ENCODE measurements around the gene PPRC1. TPM values are rescaled to one million over a fixed set of nuclear protein-coding genes. Genes with fewer than 3 reads are reported as not detected.
A peak's percentile ranks its signal among the peaks of the same experiment; 100 is the strongest.

The PPRC1 gene
- total and polyA plus RNA-seq, 2 donors (not counting 1 experiment from before 2014, with no cell fraction given) = 23.3 to 36.3 TPM

DNA sequence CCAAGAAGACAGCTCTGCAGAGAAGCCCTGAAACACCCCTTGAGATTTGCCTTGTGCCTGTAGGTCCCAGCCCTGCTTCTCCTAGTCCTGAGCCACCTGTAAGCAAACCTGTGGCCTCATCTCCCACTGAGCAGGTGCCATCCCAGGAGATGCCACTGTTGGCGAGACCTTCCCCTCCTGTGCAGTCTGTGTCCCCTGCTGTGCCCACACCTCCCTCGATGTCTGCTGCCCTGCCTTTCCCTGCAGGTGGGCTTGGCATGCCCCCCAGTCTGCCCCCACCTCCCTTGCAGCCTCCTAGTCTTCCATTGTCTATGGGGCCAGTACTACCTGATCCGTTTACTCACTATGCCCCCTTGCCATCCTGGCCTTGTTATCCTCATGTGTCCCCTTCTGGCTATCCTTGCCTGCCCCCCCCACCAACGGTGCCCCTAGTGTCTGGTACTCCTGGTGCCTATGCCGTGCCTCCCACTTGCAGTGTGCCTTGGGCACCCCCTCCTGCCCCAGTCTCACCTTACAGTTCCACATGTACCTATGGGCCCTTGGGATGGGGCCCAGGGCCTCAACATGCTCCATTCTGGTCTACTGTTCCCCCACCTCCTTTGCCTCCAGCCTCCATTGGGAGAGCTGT, 8.2 kb downstream of the PPRC1 start:
- DNase-seq (no peak), ATAC-seq (ENCODE audit: low read depth) (no peak)
- Histone ChIP-seq H3K27me3 (replicated peaks in 1 of 4; ENCODE audit: control extremely low read depth in 1 of 4, control insufficient read depth in 3 of 4, insufficient read depth in 4 of 4, low read length in 3 of 4) (no peaks in the 10 kb centered on the region), H3K27ac (ENCODE audit: low read length in 2 of 2) (no peak overlapping the region), H4K20me1 (ENCODE audit: control insufficient read depth, insufficient read depth, low read length, poor library complexity, severe bottlenecking) (peaks cover 49% of the 10 kb centered on the region), H3K36me3 (replicated peaks in 1 of 2; ENCODE audit: control extremely low read depth in 1 of 2, control insufficient read depth in 1 of 2, extremely low read depth in 1 of 2, insufficient read depth in 2 of 2, low read length in 1 of 2) (peaks cover 0 to 59% of the 10 kb centered on the region in 2 experiments), H3K79me2 (ENCODE audit: control insufficient read depth, insufficient read depth, low read length) (peaks cover 55% of the 10 kb centered on the region), H3K4me2 (replicated peaks; ENCODE audit: low read depth, low read length, poor library complexity, severe bottlenecking) (no peak overlapping the region), H3K9me3 (ENCODE audit: control extremely low read depth in 1 of 3, control insufficient read depth in 2 of 3, insufficient read depth in 1 of 3, low read length in 2 of 3) (no peaks in the 10 kb centered on the region), H3K4me3 (ENCODE audit: control extremely low read depth in 1 of 5, extremely low read depth in 1 of 5, insufficient read depth in 1 of 5, low read depth in 2 of 5, low read length in 4 of 5) (no peak overlapping the region), H3K4me1 (ENCODE audit: control insufficient read depth in 2 of 2, insufficient read depth in 2 of 2, low read length in 2 of 2) (peaks cover 0 to under 1% of the 10 kb centered on the region in 2 donors), H3K9ac (ENCODE audit: low read length) (no peak overlapping the region), H2AFZ (ENCODE audit: insufficient read depth, low read depth, low read length, poor library complexity, severe bottlenecking) (no peak overlapping the region)
- ChIA-PET CTCF (no interaction called here), POLR2A (no interaction called here)
- Mint-ChIP-seq H3K4me1 (peaks cover 7% of the 10 kb centered on the region), H3K27me3 (no peaks in the 10 kb centered on the region), H3K9me3 (ENCODE audit: insufficient read depth) (no peaks in the 10 kb centered on the region), H3K4me3 (no peak overlapping the region), H3K27ac (peak overlapping the region; percentile 20)
- TF ChIP-seq EZH2 (IDR thresholded peaks at IDR 0.05; ENCODE audit: borderline replicate concordance, insufficient read depth, low read depth, low read length, poor library complexity, severe bottlenecking) = no peak
- TF ChIP-seq, protein P1, sequence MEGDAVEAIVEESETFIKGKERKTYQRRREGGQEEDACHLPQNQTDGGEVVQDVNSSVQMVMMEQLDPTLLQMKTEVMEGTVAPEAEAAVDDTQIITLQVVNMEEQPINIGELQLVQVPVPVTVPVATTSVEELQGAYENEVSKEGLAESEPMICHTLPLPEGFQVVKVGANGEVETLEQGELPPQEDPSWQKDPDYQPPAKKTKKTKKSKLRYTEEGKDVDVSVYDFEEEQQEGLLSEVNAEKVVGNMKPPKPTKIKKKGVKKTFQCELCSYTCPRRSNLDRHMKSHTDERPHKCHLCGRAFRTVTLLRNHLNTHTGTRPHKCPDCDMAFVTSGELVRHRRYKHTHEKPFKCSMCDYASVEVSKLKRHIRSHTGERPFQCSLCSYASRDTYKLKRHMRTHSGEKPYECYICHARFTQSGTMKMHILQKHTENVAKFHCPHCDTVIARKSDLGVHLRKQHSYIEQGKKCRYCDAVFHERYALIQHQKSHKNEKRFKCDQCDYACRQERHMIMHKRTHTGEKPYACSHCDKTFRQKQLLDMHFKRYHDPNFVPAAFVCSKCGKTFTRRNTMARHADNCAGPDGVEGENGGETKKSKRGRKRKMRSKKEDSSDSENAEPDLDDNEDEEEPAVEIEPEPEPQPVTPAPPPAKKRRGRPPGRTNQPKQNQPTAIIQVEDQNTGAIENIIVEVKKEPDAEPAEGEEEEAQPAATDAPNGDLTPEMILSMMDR (IDR thresholded peaks at IDR 0.05) = no peak
- intact Hi-C loops (cut with micrococcal nuclease) = no loop called here
- 96% methylated on average over 5 of the region's 5 CpGs for WGBS (ENCODE audit: insufficient coverage)

DNA sequence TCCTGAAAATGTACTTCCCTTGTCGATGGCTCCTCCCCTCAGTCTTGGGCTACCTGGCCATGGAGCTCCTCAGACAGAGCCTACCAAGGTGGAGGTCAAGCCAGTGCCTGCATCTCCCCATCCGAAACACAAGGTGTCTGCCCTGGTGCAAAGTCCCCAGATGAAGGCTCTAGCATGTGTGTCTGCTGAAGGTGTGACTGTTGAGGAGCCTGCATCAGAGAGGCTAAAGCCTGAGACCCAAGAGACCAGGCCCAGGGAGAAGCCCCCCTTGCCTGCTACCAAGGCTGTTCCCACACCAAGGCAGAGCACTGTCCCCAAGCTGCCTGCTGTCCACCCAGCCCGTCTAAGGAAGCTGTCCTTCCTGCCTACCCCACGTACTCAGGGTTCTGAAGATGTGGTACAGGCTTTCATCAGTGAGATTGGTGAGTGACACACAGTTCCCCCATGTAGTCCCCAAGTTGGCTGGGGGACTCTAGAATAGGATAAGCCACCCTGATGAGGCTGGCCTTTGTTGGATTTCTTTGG, 8.8 kb downstream of the PPRC1 start:
- POLR2A ChIA-PET = no interaction called here
- WGBS (ENCODE audit: insufficient coverage) = 89% methylated on average over 3 of the region's 4 CpGs
- H3K27ac Mint-ChIP-seq = no peak overlapping the region

More for the DNA sequence above, 8.8 kb downstream of the PPRC1 start:
- H3K4me1 Mint-ChIP-seq = peaks cover 4% of the 10 kb centered on the region
- ATAC-seq (ENCODE audit: low read depth) (no peak), DNase-seq (no peak)
- no peaks in the 10 kb centered on the region for H3K27me3 ChIP-seq (replicated peaks in 1 of 4; ENCODE audit: control extremely low read depth in 1 of 4, control insufficient read depth in 3 of 4, insufficient read depth in 4 of 4, low read length in 3 of 4)
- no peaks in the 10 kb centered on the region for H3K9me3 Mint-ChIP-seq (ENCODE audit: insufficient read depth)
- H3K9ac ChIP-seq (ENCODE audit: low read length) = no peak overlapping the region
- peaks cover 0 to 61% of the 10 kb centered on the region in 2 experiments for H3K36me3 ChIP-seq (replicated peaks in 1 of 2; ENCODE audit: control extremely low read depth in 1 of 2, control insufficient read depth in 1 of 2, extremely low read depth in 1 of 2, insufficient read depth in 2 of 2, low read length in 1 of 2)
- H3K27me3 Mint-ChIP-seq = no peaks in the 10 kb centered on the region
- peaks cover 44% of the 10 kb centered on the region for H4K20me1 ChIP-seq (ENCODE audit: control insufficient read depth, insufficient read depth, low read length, poor library complexity, severe bottlenecking)
- intact Hi-C loops (cut with micrococcal nuclease) = no loop called here
- H3K4me2 ChIP-seq (replicated peaks; ENCODE audit: low read depth, low read length, poor library complexity, severe bottlenecking) = no peak overlapping the region
- no peaks in the 10 kb centered on the region for H3K4me1 ChIP-seq (ENCODE audit: control insufficient read depth in 2 of 2, insufficient read depth in 2 of 2, low read length in 2 of 2)
- H3K79me2 ChIP-seq (ENCODE audit: control insufficient read depth, insufficient read depth, low read length) = peaks cover 50% of the 10 kb centered on the region
- H2AFZ ChIP-seq (ENCODE audit: insufficient read depth, low read depth, low read length, poor library complexity, severe bottlenecking) = no peak overlapping the region
- no peak overlapping the region for H3K4me3 Mint-ChIP-seq
- no peaks in the 10 kb centered on the region for H3K9me3 ChIP-seq (ENCODE audit: control extremely low read depth in 1 of 3, control insufficient read depth in 2 of 3, insufficient read depth in 1 of 3, low read length in 2 of 3)
- H3K4me3 ChIP-seq (ENCODE audit: control extremely low read depth in 1 of 5, extremely low read depth in 1 of 5, insufficient read depth in 1 of 5, low read depth in 2 of 5, low read length in 4 of 5) = no peak overlapping the region
- no peak for TF ChIP-seq EZH2 (IDR thresholded peaks at IDR 0.05; ENCODE audit: borderline replicate concordance, insufficient read depth, low read depth, low read length, poor library complexity, severe bottlenecking)
- TF ChIP-seq, protein P1 (IDR thresholded peaks at IDR 0.05) = no peak
- no peak overlapping the region for H3K27ac ChIP-seq (ENCODE audit: low read length in 2 of 2)
- CTCF ChIA-PET = no interaction called here
